Measurements from ENCODE around the gene CDSN. TPM values are rescaled to one million over a fixed set of nuclear protein-coding genes. Genes with fewer than 3 reads are reported as not detected.
"Not testable (repeated sequence)": the region's sequence is repeated elsewhere in the genome, so short reads cannot be mapped to it uniquely, and the experiment has no call there.

Gene CDSN
- polyA plus RNA-seq, 1 donor, result not detected

DNA sequence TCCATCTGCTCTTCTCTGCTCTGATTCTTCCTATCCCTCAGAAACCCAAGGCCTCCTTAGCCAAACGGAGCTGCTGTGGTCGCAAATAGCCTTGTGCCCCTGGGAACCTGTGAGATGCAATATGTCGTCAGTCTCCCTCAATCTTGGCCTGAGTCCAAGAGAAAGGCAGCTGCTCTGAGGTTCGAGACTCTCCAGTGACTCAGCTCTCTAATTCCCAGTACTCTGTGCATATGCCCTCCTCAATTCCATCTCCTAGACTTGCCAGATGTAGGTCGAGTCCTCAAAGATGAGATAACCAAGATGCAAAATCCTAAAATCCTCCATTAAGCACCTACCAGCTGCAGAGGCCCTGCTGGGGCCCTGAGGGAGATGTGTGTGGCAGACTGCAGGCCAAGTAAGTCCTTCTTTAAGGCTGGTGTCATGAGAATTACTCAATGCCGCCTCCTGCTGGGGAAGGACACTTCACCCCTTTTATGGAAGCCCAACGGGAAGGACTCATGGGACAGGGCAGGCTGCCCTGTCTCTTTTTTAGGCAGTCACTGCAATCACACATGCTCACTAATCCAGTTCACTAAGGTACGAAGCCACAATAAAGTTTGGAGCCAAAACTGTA, 36.4 kb downstream of the CDSN start:
- DNase-seq, result no peak

DNA sequence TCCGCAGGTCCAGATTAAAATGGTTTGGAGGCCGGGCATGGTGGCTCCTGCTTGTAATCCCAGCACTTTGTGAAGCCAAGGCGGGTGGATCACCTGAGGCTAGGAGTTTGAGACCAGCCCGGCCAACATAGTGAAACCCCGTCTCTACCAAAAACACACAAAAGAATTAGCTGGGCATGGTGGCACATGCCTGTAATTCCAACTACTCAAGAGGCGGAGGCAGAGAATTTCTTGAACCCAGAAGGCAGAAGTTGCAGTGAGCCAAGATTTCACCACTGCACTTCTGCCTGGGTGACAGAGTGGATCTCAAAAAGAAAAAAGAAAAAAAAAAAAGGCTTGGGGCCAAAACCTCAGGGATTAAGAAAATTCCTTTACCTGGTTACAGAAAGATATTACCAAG, 38.4 kb downstream of the CDSN start:
- no peak for DNase-seq

DNA sequence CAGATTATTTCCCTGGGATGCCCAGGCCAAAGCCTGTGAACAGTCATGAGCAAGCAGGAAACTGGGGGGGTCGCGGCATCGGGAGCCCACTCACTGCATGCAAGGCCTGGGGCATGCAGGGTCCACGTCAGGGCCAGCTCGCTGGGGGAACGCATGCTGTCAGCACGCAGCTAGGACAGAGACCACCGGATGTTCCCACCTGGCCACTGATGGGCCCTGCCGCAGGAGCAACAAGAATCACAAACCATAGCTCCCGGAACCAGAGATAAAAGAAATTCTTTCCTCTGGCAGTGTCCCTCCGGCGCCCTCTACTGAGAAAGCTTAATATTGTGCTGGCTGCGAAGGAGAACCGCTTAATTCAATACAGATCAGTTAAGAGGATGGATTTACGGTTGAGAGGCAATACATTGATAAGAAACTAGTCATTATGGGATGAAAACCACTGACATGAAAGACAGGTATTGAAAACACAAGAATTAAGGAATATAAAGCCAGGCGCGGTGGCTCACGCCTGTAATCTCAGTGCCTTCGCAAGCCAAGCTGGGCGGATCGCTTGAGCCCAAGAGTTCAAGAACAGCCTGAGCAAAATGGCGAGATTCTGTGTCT, 40.5 kb downstream of the CDSN start:
- peak; percentile 66 for DNase-seq

DNA sequence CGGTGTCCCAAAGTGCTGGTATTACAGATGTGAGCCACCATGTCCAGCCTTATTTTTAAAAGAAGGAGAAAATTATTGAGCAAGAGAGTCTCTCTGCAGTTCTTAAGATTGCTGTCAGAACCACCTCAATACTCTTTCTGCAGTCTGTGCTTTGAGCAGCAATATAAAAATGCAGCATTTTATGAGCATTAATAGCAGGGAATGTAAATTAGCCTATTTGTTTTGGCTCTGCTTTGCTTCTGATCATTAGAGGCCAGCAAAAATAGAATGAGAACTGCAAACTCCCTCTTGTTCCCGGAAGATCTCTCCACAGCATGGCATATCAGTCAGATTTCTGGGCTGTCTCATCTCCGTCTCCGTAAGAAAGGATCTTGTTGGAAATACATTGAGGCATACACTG, 43.6 kb downstream of the CDSN start:
- no peak for DNase-seq

DNA sequence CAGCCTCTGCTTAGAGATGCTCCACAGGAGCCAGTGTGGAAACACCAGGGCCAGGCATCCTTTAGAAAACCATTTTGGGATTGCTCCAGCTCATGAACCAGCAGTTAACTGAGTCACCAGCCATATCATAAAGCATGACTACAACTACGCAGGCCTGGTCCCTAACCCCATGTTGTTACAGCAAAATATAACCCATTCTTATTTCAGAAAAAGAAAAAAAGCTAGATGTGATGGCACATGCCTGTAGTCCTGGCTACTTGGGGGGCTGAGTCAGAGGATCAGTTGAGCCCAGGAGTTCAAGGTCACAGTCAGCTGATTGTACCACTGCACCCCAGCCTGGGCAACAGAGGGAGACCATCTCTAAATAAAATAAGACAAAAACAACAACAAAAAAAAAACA, 44.7 kb downstream of the CDSN start:
- no peak for DNase-seq

DNA sequence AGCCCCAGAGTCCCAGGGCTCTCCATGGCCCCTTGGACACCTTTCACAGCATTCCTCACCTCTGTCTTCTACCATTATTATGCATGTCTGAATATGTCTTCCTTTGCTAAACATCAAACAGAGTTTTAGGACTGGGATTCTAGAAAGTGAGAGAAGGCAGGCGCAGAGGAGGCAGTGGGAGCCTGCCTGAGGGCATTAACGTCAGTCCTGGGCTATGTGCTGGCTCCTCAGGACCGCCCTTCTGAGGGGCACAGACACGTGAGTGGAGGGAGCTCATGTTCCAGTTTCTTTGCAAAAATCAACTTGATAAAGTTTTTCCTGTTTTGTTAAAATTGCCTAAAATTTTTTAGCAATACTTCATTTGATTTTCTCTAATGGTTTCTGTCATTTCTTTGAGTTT, 45.8 kb downstream of the CDSN start:
- no peak for DNase-seq

DNA sequence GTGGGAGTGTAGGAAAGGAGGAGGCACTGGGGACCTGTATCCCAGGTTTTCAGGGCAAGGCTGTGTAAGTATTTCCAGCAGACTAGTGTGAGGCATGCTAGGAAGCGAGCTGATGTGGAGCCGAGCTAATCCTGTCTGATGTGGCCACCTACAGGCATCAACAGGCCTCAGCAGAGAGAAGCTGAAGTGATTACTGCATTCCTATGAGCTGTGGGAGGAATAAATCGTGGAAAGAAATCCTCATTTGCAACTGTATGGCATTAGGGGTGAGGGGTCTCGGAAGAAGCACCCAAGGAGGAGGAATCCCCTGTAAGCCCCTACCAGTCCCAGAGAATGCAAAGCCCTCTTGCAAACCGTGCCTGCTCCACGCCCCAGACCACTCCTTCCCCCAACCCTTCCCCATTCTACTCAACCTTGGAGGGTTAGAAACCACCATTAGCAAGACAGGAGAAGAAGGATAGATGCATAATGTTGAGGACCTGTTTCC, 49.5 kb downstream of the CDSN start:
- peak; percentile 54 for DNase-seq

DNA sequence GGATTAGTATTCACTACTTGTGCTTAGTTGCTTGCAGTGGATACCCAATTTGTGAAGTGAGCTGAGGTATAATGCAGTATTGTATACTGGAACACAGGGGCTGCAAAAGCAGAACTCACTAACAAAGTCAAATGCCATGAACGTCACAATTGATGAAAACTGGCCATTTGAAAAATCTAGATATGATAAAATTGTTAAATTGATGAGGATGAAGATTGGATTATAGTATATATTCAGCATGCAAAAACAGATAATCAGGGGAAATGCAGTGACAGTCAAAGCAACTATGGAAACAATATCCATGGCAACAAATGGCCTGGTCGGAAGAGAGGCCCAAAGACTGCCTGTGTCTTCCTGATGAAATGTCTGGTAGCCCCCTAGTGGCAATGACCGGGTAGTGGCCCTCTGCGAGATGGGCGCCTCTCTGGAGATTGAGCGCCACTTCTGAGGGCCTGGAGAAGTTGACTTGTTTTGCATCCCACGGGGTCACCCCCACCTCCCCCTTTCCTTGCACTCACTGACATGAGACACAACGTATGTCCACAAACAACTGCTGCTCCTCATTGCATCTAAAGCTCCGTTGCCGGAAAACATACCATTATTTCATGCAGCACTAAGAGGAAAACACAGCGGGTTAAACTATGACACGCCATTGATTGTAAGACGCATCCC, 51.4 kb downstream of the CDSN start:
- DNase-seq, result peak; percentile 59

DNA sequence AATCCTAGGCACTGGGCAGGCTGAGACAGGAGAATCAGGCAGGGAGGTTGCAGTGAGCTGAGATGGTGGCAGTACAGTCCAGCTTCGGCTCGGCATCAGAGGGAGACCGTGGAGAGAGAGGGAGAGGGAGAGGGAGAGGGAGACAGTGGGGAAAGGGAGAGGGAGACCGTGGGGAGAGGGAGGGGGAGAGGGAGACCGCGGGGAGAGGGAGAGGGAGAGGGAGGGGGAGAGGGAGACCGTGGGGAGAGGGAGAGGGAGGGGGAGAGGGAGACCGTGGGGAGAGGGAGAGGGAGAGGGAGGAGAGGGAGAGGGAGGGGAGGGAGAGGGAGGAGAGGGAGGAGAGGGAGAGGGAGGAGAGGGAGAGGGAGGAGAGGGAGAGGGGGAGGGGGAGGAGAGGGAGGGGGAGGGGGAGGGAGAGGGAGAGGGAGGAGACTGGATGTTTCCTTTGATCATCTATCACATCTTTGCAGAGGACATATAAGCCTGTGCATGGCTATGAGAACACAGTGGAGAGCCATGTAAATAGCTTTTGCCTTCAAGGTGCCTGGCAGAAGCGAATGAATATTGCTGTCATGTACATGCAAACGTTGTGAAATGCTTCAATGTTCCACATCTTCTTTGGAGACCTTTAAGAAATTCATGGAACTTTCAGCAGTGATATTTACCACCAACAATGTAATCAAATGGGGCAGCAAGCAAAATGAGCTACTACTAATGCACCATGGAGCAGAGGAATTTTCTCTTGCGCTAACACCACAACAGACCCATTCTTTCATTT, 52.2 kb downstream of the CDSN start:
- DNase-seq, result not testable (repeated sequence)

DNA sequence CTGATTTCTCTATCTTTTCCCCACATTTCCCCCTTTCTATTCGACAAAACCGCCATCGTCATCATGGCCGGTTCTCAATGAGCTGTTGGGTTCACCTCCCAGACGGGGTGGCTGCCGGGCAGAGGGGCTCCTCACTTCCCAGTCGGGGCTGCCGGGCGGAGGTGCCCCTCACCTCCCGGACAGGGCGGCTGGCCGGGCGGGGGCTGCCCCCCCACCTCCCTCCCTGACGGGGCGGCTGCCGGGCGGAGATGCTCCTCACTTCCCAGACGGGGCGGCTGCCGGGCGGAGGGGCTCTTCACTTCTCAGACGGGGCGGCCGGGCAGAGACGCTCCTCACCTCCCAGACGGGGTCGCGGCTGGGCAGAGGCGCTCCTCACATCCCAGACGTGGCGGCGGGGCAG, 53.2 kb downstream of the CDSN start:
- DNase-seq, result not testable (repeated sequence)

DNA sequence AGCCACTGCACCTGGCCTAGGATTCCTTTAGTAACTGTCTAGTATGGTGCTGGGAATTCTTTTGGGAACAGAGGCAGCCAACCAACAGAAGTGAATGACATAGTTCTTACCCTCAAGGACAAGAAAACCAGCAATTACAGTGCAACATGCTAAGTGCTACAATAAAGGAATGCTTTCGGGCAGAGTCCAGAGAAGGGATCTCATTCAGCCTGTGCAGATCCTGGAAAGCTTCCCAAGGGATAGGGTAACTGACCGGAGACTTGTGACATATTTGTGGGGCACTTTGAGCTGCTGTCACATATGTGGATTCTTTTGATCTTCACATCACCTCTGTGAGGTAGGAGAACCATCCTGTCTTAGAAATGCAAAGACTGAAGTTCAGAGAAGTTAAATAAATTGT, 54.7 kb downstream of the CDSN start:
- no peak for DNase-seq

Other genes starting within 250 kb of the CDSN start
- gene DDR1, start 235.9 kb downstream of the CDSN start, polyA plus RNA-seq (ENCODE audit: insufficient read length), result 86.4 TPM
- gene GTF2H4, start 212.2 kb downstream of the CDSN start, polyA plus RNA-seq (ENCODE audit: insufficient read length), result 19.9 TPM
- 37.2 TPM for gene VARS2, start 206.2 kb downstream of the CDSN start, polyA plus RNA-seq (ENCODE audit: insufficient read length)
- gene SFTA2, start 188.3 kb downstream of the CDSN start, polyA plus RNA-seq (ENCODE audit: insufficient read length), result not detected
- not detected for gene MUCL3, start 179.5 kb downstream of the CDSN start, polyA plus RNA-seq (ENCODE audit: insufficient read length)
- gene MUC21, start 136.7 kb downstream of the CDSN start, polyA plus RNA-seq (ENCODE audit: insufficient read length), result not detected
- not detected for gene MUC22, start 110.0 kb downstream of the CDSN start, polyA plus RNA-seq (ENCODE audit: insufficient read length)
- not detected for gene C6orf15, start 7.9 kb downstream of the CDSN start, polyA plus RNA-seq (ENCODE audit: insufficient read length)
- 0.85 TPM for gene PSORS1C1, start 5.6 kb downstream of the CDSN start, polyA plus RNA-seq (ENCODE audit: insufficient read length)
- not detected for gene PSORS1C2, start 18.6 kb upstream of the CDSN start, polyA plus RNA-seq (ENCODE audit: insufficient read length)
- gene CCHCR1, start 37.4 kb upstream of the CDSN start, polyA plus RNA-seq (ENCODE audit: insufficient read length), result 14.5 TPM
- gene TCF19, start 38.1 kb upstream of the CDSN start, polyA plus RNA-seq (ENCODE audit: insufficient read length), result 10.0 TPM
- 0.85 TPM for gene POU5F1, start 50.2 kb upstream of the CDSN start, polyA plus RNA-seq (ENCODE audit: insufficient read length)
- 69.3 TPM for gene HLA-C, start 151.6 kb upstream of the CDSN start, polyA plus RNA-seq (ENCODE audit: insufficient read length)
- gene HLA-B, start 236.7 kb upstream of the CDSN start, polyA plus RNA-seq (ENCODE audit: insufficient read length), result 119 TPM